HG03378 (cell line): ENCODE measurements around the gene CDC23.
"Not testable (repeated sequence)": the region's sequence is repeated elsewhere in the genome, so short reads cannot be mapped to it uniquely, and the experiment has no call there.

Source experiments
- ATAC-seq: cut with Tn5 transposase; IDR thresholded peaks from one replicate; pipeline ENCODE4 v1.9.1; 2021; ENCODE audit warnings: mild to moderate bottlenecking, moderate library complexity; ENCODE audit not compliant: unreplicated experiment

The CDC23 gene

GRCh38 chr5:138213161-138214029 is at the start of gene CDC23:
TSS of gene CDC23 (minus strand) at chr5:138213323. CDS start at chr5:138213312, 11 bp downstream.
- peak; percentile 95 for ATAC-seq

- ATAC-seq, result no peak
Observed at GRCh38 chr5:138258704-138259292, 45.7 kb upstream of the CDC23 start.

DNA sequence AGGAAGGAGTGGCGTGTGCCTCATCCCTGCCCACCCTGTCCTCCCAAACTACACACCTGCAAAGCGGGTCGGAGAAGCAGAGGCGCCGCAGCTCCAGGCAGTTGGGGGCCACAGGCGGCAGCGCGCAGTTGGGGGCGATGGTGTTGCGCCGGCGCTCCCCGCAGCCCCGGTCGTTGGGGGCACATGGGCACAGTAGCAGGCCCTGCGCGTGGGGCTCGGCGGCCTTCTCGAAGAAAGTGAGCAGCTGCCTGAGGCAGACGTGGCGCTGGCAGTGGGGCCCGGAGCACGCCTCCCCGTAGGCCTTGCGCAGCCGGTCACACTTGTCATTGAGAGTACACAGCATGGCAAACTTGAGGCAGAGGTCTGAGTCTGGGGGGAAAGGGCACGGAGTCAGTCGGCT is 44.5 kb upstream of the CDC23 start:
- no peak for ATAC-seq

DNA sequence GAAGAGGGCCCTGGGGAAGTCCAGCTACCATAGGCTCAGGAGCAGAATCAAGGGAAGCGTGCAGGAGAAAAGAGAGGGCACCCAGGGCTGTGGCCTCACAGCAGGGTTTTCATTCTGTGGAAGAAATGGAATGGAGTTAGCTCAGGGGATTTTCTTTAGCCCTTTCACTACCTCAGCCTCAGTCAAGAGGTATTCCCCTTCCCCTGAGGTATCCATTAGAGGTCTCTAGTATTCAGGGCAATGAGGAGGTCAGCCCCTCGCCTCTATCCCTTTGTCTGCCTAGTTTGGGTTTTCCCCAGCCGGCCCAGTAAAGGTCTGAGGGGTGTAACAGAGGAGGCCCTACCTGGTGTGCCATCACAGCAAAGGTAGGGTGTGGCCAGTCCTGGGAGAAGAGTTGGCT is 39.8 kb upstream of the CDC23 start:
- ATAC-seq, result no peak

- not testable (repeated sequence) for ATAC-seq
Observed at GRCh38 chr5:138247800-138248199, 34.7 kb upstream of the CDC23 start.

- no peak for ATAC-seq
Observed at GRCh38 chr5:138246822-138247221, 33.7 kb upstream of the CDC23 start.

- ATAC-seq, result no peak
Observed at GRCh38 chr5:138246334-138246733, 33.2 kb upstream of the CDC23 start.

- ATAC-seq, result no peak
Observed at GRCh38 chr5:138245717-138246116, 32.6 kb upstream of the CDC23 start.

DNA sequence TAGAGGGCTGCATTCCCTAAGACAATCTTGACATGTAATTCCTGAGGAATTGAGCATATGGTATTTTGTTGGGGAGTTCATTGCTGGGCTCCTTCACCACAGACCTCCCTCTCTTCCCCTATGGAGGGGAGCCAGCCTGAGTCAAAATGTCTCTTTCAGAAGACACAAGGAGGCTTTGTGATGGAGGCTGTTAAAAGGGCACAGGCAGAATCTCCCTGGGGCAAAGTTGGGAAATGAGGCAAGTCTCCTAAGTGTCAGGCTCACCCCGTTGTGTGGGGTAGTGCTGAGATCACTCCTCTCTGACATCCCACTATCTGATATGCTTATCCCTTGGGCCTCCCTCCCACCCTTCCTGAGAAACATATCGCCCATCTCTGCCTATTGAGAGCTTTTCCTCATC is 30.7 kb upstream of the CDC23 start:
- no peak for ATAC-seq

- no peak for ATAC-seq
Observed at GRCh38 chr5:138241688-138242571, 28.8 kb upstream of the CDC23 start.

- ATAC-seq, result no peak
Observed at GRCh38 chr5:138240650-138241385, 27.7 kb upstream of the CDC23 start.

GRCh38 chr5:138238034-138238433 is 24.9 kb upstream of the CDC23 start:
- no peak for ATAC-seq

DNA sequence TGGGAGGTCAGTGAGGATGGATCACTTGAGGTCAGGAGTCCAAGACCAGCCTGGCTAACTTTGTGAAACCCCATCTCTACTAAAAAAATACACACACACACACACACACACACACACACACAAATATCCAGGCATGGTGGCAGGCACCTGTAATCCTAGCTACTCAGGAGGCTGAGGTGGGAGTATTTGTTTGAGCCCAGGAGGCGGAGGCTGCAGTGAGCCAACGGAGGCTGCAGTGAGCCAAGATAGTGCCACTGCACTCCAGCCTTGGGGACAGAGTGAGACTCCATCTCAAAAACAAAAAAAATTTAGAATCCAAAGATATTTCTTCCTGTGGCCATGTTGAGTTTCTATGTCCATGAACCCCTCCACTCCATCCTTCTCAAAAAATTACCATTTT is 21.5 kb upstream of the CDC23 start:
- ATAC-seq, result no peak

DNA sequence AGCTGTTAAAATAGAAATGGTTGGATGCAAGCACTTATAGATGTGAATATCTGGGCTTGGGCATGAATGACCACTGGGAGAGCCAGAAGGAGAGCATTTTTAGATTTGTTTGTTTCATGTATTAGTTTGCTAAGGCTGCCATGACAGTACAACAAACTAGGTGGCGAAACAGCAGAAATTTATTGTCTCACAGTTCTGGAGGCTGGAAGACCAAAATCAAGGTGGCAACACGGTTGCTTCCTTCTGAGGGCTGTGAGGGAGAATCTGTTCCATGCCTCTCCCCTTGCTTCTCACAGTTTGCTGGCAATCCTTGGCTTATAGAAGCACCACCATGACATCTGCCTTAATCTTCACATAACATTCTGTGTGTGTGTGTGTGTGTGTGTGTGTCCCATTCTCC is 20.2 kb upstream of the CDC23 start:
- no peak for ATAC-seq

DNA sequence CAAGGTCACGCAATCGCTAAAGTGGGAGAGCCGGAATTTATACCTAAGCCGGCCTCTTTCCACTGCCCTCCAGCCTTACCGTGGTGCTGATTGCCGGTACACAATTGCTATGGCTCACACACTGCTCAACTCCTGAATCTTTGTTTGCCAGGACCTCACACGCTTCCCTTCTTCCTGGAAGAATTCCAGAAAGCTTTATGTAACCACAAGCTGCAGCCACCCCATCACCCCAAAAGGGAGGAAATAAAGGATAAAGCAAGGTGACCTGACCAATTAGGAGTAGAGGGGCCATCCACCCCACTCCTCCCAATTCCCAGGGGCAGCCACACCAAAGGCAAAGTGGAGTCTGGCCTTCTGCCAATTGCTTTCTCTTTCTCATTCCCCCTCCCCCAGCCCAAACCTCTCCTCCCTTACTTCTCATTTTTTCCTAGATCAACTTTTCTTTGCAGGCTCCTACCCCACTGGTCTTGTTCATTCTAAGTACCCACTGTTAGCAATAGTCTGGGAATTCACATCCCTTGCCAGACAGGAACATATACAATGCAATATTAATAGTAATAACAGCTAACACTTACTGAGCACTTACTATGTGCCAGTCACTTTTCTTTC is 18.0 kb upstream of the CDC23 start:
- ATAC-seq, result no peak

DNA sequence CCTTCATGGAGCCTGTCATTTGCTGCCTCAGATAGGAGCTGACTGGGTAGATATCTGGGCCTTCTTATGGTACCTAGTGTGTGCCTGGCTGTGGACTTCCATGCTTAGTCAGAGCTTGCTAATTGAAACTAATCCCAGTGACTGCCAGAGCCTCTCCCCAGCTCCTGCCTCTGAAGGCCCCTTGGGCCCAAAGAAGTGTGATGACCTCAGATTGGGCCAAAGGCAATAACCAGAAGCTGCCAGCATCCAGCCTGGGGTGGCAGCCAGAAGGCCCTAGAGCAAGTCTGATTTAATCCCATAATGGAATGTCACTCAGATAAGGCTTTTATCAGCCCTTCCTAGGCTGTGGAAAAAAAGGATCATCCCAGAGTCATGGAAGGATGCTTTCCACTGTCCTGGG is 17.1 kb upstream of the CDC23 start:
- ATAC-seq, result no peak

GRCh38 chr5:138229387-138229786 is 16.3 kb upstream of the CDC23 start:
- ATAC-seq, result no peak

DNA sequence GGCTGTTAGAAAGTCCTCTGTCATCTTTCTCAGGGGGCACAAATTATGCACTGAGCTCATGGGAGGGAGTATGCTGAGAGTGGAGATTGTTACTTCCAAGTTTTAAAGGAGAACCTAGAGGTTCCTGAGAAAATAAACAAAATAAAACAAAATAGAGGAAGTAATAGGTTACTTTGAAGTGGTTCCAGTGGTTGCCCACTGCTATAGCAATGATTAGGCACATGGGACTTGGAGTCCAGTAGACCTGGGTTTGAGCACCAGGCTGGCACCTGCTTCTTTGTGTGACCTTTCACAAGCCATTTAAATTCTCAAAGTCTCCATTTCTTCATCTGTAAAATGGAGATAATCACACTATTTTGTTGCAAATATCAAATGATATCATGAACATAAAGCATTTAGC is 13.8 kb upstream of the CDC23 start:
- no peak for ATAC-seq

- ATAC-seq, result no peak
Observed at GRCh38 chr5:138224712-138225111, 11.6 kb upstream of the CDC23 start.

DNA sequence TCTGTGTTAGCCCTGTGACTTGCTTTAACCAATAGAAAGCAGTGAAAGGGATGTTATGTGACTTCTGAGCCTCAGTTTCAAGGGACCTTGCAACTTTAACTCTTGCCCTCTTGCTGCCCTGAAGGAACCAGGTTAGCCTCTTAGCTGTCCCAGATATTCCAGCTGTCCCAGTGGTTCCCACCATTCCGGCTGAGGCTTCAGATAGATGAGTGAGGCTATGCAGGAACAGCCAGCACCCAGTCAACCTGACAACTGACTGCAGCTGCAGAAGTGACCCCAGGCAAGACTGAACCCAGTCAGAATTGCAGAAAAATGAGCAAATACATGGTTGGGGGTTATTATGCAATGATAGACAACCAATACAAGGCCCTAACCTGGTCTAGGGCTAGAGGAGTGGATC is 10.4 kb upstream of the CDC23 start:
- ATAC-seq, result no peak
